Activated naive CD4-positive, alpha-beta T cell treated with anti-CD3 and anti-CD28 coated beads, Interleukin-2, amount 50 U/mL, for 72 hours (primary cell): ENCODE measurements around the gene ABCC8. TPM values are rescaled to one million over a fixed set of nuclear protein-coding genes. Genes with fewer than 3 reads are reported as not detected.

Source experiments
- ATAC-seq, 2 donors: fragments of 150-1000 bp; cut with Tn5 transposase; 2 replicates each; pipeline ENCODE4 v1.10.0; 2021; ENCODE audit warnings: mild to moderate bottlenecking in 2 of 2, moderate library complexity in 2 of 2
- DNase-seq, 2 donors: peaks; one replicate each; pipeline ENCODE4 v3.0.0; 2021 to 2022; ENCODE audit warnings: low spot score in 2 of 2
- H3K27ac Mint-ChIP-seq, 2 donors: one replicate each; pipeline ENCODE4 v1.8.0; 2022; ENCODE audit warnings: mild to moderate bottlenecking in 2 of 2, mixed read lengths in 2 of 2
- H3K36me3 Mint-ChIP-seq, 2 donors: one replicate each; pipeline ENCODE4 v1.8.0; 2022; ENCODE audit warnings: mixed read lengths in 2 of 2
- H3K9me3 Mint-ChIP-seq, 2 donors: one replicate each; pipeline ENCODE4 v1.8.0; 2022; ENCODE audit warnings: mixed read lengths in 2 of 2
- total RNA-seq, 2 donors: library from RNA; stranded (reverse); gene quantifications; one replicate each; pipeline ENCODE4 v1.2.3, GENCODE V29; 2022

The ABCC8 gene
- total RNA-seq, 2 donors from 2014 or later: not detected

GRCh38 chr11:17343257-17343656, 133.4 kb downstream of the ABCC8 start:
- Mint-ChIP-seq H3K36me3 (no peaks in the 10 kb centered on the region), H3K9me3 (no peaks in the 10 kb centered on the region), H3K27ac (no peak overlapping the region)
- DNase-seq (no peak), ATAC-seq (no peak)

Other genes with a start within 250 kb of the ABCC8 start
- gene NUCB2, start 200.1 kb downstream of the ABCC8 start, total RNA-seq: 100 to 1,000 TPM in 1 of 2 donors, 10 to 100 TPM in 1; 49.4 to 122 TPM
- gene NCR3LG1, start 125.0 kb downstream of the ABCC8 start, total RNA-seq: 1 to 10 TPM in 1 of 2 donors, under 1 TPM in 1; 0.54 to 2.7 TPM
- gene KCNJ11, start 88.2 kb downstream of the ABCC8 start, total RNA-seq: under 1 TPM in 1 of 2 donors, not detected in 1; 0.43 TPM
- gene USH1C, start 67.6 kb upstream of the ABCC8 start, total RNA-seq: not detected
- gene OTOG, start 70.4 kb upstream of the ABCC8 start, total RNA-seq: not detected
- gene MYOD1, start 242.7 kb upstream of the ABCC8 start, total RNA-seq: not detected